Measurements from ENCODE around the gene LTO1. TPM values are rescaled to one million over a fixed set of nuclear protein-coding genes. Genes with fewer than 3 reads are reported as not detected.

LTO1 gene
- total and polyA plus RNA-seq, 10 of the 15 experiments (the other 5 are each of a cell fraction or from before 2014, with no cell fraction given) = 2.6 to 27.5 (median 14.4) TPM

GRCh38 chr11:69682681-69683326 lies 7.7 kb upstream of the LTO1 start (continued):
- no peak for TF ChIP-seq MYB (IDR thresholded peaks at IDR 0.05; ENCODE audit: borderline replicate concordance, low read depth, low read length)
- TF ChIP-seq SREBF2 (IDR thresholded peaks at IDR 0.05; ENCODE audit: low read length) = no peak
- TF ChIP-seq MLLT1 (IDR thresholded peaks at IDR 0.05) = no peak
- TF ChIP-seq ATF3 (IDR thresholded peaks at IDR 0.05; ENCODE audit: borderline replicate concordance, extremely low read depth, low read depth, low read length) = no peak
- no peak for TF ChIP-seq ATF2 (IDR thresholded peaks at IDR 0.05; ENCODE audit: low read length)

- BruUV-seq (replicated peaks) = no TSS peak
- Histone ChIP-seq H2AFZ (ENCODE audit: control insufficient read depth, low read depth, low read length) (no peak overlapping the region), H3K79me2 (ENCODE audit: control insufficient read depth, insufficient read depth, low read length) (no peaks in the 10 kb centered on the region), H3K9ac (ENCODE audit: control insufficient read depth, insufficient read depth, low read length) (no peak overlapping the region), H4K20me1 (ENCODE audit: control insufficient read depth, insufficient read depth) (no peaks in the 10 kb centered on the region), H3K9me3 (replicated peaks; ENCODE audit: control insufficient read depth, insufficient read depth, low read length) (no peaks in the 10 kb centered on the region; the same call in 2 of the 3 replicates), H3K4me1 (ENCODE audit: control insufficient read depth, insufficient read depth, low read length) (no peaks in the 10 kb centered on the region), H3K4me2 (ENCODE audit: control insufficient read depth, insufficient read depth) (no peak overlapping the region), H3K4me3 (no peak overlapping the region), H3K36me3 (ENCODE audit: control insufficient read depth in 2 of 2, insufficient read depth in 2 of 2, low read length in 1 of 2) (no peaks in the 10 kb centered on the region), H3K27me3 (replicated peaks in 1 of 2; ENCODE audit: control insufficient read depth in 2 of 2, insufficient read depth in 2 of 2, low read length in 1 of 2) (no peaks in the 10 kb centered on the region), H3K27ac (ENCODE audit: control insufficient read depth, insufficient read depth) (no peak overlapping the region)
- DNase-seq (ENCODE audit: low read depth, low spot score) (no peak), FAIRE-seq (no peak), ATAC-seq (no peak)
- ChIA-PET CTCF (no interaction called here), POLR2A (no interaction called here), RAD21 (ENCODE audit: unreplicated experiment) (no interaction called here), SMC1A (ENCODE audit: uncharacterized antibody, unreplicated experiment) (no interaction called here)
- 25% methylated on average over 6 of the region's 6 CpGs for WGBS (ENCODE audit: insufficient coverage, insufficient replicate concordance, low lambda C conversion rate, missing lambda C conversion rate)
- in situ Hi-C loops (cut with MboI) = loop anchor here (10.0 kb wide), 1 partner anchor 513 kb away; no protein-coding TSS in a partner anchor
- intact Hi-C loops (cut with micrococcal nuclease; ENCODE audit: unreplicated experiment) = no loop called here
- no peak for TF ChIP-seq RUNX3 (IDR thresholded peaks at IDR 0.05; ENCODE audit: low read length)
- no peak for TF ChIP-seq POLR2A (IDR thresholded peaks at IDR 0.05; ENCODE audit: low read depth, low read length)
- no peak for TF ChIP-seq SRF (IDR thresholded peaks at IDR 0.05; ENCODE audit: low read depth in 2 of 2, low read length in 2 of 2)
- no peak for TF ChIP-seq RCOR1 (conservative IDR thresholded peaks at IDR 0.05; ENCODE audit: low read depth, low read length)
- no peak for TF ChIP-seq ESRRA (IDR thresholded peaks at IDR 0.05; ENCODE audit: low read length)
- TF ChIP-seq CEBPB (IDR thresholded peaks at IDR 0.05; ENCODE audit: borderline replicate concordance in 1 of 2, low read depth in 2 of 2, low read length in 2 of 2) = no peak
- no peak for TF ChIP-seq BMI1 (IDR thresholded peaks at IDR 0.05; ENCODE audit: borderline replicate concordance)
- no peak for TF ChIP-seq MYC (IDR thresholded peaks at IDR 0.05; ENCODE audit: insufficient read depth, insufficient read length, insufficient replicate concordance, low read length, severe bottlenecking)
- no peak for TF ChIP-seq SMC3 (IDR thresholded peaks at IDR 0.05; ENCODE audit: borderline replicate concordance, low read length)
- TF ChIP-seq GATAD2B (conservative IDR thresholded peaks at IDR 0.05; ENCODE audit: low read depth) = no peak
- no peak for TF ChIP-seq NFXL1 (IDR thresholded peaks at IDR 0.05; ENCODE audit: borderline replicate concordance)
- no peak for TF ChIP-seq E4F1 (IDR thresholded peaks at IDR 0.05; ENCODE audit: borderline replicate concordance, partially characterized antibody)
- TF ChIP-seq HDGF (IDR thresholded peaks at IDR 0.05) = no peak
- no peak for TF ChIP-seq CBFB (IDR thresholded peaks at IDR 0.05; ENCODE audit: low read depth)
Measured at GRCh38 chr11:69682221-69682620, 7.1 kb upstream of the LTO1 start.
